Esophagus squamous epithelium (tissue), 4 donors: ENCODE data around the gene ATXN2.

ENCODE experiments used
- CTCF ChIP-seq, 6 experiments: fragments of 450-650 bp in 4 of 6; fragments of 200-600 bp in 2 of 6; sonication (generic) in 2 of 6; IDR thresholded peaks; one replicate each; pipeline ENCODE4 v1.5.1; 2016 to 2019; ENCODE audit warnings: antibody characterized with exemption in 6 of 6, mild to moderate bottlenecking in 4 of 6, moderate library complexity in 4 of 6
- POLR2A ChIP-seq, 4 donors: fragments of 450-650 bp; IDR thresholded peaks; one replicate each; pipeline ENCODE4 v1.6.1; 2017; ENCODE audit warnings: antibody characterized with exemption in 4 of 4, mild to moderate bottlenecking in 4 of 4, moderate library complexity in 3 of 4

DNA sequence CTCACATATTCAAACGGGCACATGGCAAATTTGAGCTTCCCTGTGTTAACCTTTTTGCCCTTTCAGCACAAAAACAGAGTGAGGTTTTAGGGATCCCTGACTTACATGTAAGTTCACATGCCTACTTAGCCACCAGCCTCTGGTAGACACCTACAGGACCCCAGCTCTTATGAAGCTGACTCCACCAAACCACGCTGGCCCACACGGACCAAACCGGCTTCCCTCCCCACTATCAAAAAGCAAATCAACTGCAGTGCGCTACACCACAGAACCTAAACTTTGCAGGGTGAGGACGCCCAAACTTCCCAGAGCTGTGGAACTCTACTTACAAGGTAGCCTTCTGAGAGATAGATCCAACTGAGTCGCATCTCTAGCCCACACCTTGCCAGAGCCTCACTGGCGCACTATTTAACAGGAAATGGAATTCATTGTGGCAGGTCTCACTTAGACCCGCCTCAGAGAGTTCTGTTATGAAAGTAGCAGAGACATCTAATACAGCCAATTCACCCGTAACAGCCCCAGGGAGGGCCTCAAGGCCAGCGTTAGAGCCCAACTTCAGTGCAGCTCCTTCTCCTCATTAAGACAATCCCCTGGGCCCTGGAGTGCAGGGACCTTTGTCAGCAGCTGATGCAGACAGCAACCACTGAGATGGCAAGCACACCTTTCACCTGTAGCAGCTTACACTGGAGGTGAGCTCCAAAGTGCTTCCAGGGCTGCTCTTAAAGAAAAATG lies 144.2 kb downstream of the ATXN2 start:
- TF ChIP-seq CTCF (IDR thresholded peaks at IDR 0.05) = no peak
- TF ChIP-seq POLR2A (IDR thresholded peaks at IDR 0.05) = no peak
